HG02973 (cell line): ENCODE results near the gene FARP1.
"Not testable (repeated sequence)": the region's sequence is repeated elsewhere in the genome, so short reads cannot be mapped to it uniquely, and the experiment has no call there.

Source experiments
- ATAC-seq: cut with Tn5 transposase; IDR thresholded peaks from one replicate; pipeline ENCODE4 v1.9.1; 2021; ENCODE audit warnings: moderate library complexity; ENCODE audit not compliant: unreplicated experiment

Gene FARP1

DNA sequence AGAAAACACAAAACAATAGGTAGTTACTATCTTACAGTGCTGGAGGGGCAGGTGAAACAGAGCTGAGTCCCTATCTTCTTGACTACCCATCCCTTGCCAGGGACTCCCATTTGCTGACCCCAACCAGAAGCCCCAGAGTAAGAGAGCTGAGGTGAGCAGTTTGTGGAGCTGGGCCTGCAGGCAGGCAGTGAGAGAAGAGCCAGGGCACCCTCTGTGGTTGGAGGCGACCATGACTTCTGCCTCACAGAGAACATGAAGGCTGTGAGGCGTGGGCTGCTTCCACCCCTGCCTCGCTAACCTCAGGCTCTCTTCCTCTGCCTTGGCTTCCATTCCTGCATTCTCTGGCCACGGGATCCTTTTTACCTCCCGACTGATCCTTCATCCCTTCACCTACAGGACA is 81.7 kb downstream of the FARP1 start:
- ATAC-seq, result no peak

- no peak for ATAC-seq
These were observed 82.4 kb downstream of the FARP1 start for GRCh38 chr13:98225036-98225940.

GRCh38 chr13:98226496-98226895 is 83.6 kb downstream of the FARP1 start:
- ATAC-seq, result no peak

DNA sequence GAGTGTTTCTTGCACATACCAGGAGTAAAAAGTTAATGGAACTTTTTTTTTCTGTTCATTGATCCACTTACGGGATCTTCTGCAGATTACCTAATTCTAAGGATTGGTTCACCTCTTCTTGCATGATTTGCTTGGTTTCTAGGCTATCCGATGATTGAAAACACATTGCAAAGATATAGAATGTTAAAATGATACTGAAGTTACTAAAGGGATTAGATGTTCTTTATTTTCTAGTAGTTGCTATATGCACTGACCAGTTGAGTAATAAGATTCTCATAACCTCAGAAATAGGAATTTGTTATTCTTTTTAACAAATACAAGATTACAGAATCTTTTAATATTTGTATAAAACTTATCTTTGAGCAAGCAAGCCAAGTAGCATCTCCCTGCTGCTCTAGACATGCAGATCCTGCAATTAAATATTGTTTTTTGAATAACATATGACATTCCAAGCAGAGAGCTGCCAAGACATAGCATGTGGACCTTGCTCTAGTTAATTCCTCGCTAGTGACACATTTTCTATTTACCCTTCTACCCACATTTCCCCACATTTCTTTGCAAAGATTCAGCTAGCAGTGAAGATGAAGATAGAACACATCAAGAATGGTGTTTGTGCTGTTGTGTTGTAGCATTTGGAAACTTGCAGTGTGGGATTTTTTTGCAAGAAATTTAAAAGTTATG is 85.9 kb downstream of the FARP1 start:
- no peak for ATAC-seq

DNA sequence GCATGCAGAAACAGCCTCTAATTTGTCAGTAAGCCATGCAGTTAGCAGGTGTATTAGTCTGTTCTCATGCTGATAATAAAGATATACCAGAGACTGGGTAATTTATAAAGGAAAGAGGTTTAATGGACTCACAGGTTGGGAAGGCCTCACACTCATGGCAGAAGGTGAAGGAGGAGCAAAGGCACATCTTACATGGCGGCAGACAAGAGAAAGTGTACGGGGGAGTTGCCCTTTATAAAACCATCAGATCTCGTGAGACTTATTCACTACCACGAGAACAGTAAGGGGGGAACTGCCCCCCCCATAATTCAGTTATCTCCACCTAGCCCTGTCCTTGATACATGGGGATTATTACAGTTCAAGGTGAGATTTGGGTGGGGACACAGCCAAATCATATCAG is 87.9 kb downstream of the FARP1 start:
- not testable (repeated sequence) for ATAC-seq

GRCh38 chr13:98232456-98232855 is 89.6 kb downstream of the FARP1 start:
- no peak for ATAC-seq

DNA sequence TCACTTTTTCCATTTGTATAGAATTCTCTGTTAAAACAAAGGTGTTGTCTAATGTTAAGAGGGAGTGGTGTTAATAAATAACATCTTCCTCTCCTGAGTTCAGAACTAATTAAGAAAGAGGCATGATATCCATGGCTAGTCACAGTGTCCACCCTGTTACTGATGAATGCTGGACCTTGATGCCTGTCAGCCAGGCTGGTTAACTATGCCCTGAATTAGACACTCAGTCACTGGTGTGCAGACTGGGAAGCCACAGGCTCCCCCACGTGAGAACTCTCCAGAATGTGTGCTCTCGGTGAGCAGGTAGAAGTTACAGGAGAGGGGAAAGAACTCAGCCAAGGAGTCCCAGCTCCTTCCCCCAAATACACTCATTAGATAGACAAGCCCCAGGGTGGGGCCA is 90.2 kb downstream of the FARP1 start:
- no peak for ATAC-seq

- no peak for ATAC-seq
These were observed 91.5 kb downstream of the FARP1 start for GRCh38 chr13:98234348-98234747.

DNA sequence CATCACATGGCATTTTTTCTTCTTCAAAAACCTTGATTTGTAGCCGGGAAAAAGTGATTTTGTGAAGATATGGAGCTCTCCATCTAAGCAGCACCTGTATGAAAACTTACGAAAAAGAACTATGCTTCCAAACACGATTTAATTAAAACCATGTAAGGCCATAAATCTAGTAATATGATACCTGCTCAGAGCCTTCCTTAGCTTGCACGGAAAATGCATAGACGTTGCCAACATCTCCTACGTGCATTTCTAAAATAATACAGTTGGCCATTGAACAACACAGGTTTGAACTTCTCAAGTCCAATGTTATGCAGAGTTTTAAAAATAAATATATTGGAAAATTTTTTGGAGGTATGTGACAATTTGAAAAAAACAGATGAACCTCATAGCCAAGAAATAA is 93.3 kb downstream of the FARP1 start:
- ATAC-seq, result no peak

DNA sequence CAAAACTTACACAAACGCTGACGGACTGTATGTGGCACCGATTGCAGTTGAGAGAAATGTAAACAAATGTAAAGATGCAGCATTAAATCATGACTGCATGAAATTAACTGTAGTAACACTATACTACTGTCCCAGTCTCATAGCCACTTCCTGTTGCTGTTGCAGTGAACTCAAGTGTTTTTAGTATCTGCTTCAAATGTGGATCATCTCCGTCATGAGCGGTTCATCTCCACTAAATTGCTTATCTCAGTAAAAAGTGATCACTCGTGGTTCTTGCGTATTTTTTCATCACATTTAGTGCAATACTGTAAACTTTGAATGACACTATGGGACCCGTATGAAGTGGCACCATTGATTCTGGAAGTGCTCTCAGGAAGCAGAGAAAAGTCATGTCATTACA is 94.4 kb downstream of the FARP1 start:
- no peak for ATAC-seq

DNA sequence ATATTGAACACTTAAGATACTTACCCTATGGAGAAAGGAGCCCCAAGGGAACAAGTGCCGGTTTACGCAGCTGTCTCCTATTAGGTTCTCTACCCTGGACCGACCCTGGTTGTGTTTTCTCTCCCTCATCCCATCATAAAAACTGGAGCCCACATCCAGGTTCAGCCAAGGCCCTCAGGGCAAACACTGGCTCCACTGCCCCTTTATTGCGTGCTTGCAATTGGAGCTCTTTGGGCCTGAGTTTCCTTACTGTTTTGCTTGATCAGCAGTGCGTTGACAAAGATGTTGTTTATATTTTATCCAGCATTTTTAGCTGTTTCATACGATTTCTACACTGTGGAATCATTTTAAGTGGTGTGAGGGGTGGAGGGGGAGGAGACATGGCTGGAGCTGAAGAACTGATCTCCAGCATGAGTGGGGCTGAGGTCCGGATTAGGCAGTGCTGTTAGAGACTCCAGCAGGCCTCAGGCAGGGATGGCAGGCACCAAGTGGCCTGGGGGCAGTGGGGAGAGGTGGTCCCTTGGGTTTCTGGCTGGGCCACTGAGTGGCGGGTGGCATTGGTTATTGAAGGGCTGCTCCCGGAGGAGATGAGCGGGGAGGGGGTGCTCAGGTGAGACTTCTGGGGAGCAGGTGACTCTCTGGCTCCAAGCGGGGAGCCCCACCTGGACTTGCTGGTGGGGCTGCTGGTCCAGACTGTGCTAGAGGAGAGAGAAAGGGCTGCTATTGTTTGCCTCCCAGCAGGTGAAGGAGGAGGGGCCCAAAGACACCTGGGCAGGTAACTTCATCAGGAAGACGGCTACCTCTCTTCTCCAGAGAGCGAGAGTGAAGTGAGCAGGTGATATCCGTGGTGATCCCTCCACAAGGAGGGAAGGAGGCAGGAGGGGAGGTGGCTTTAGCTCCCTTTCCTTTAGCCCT is 96.5 kb downstream of the FARP1 start:
- no peak for ATAC-seq

DNA sequence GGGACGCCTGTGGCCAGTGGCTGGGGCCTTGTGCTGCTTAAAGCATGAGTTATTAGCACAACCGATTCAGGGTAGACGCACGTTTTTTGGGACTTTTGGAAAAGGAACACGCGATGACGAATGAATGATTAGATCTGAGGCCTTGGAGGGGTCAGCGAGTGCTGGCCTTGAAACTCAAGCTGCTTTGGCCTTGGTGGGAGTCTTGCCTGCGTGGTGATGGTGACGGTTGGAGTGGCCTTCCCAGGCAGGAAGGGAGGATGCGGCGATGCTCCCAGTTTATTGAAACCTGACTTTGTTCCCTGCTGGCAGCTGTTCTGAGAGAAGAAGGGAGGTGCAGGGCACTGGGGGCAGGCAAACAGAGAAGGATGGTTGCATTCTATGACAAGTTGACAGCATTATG is 97.2 kb downstream of the FARP1 start:
- no peak for ATAC-seq

GRCh38 chr13:98240974-98241373 is 98.1 kb downstream of the FARP1 start:
- ATAC-seq, result no peak

GRCh38 chr13:98241976-98242375 is 99.1 kb downstream of the FARP1 start:
- ATAC-seq, result no peak

DNA sequence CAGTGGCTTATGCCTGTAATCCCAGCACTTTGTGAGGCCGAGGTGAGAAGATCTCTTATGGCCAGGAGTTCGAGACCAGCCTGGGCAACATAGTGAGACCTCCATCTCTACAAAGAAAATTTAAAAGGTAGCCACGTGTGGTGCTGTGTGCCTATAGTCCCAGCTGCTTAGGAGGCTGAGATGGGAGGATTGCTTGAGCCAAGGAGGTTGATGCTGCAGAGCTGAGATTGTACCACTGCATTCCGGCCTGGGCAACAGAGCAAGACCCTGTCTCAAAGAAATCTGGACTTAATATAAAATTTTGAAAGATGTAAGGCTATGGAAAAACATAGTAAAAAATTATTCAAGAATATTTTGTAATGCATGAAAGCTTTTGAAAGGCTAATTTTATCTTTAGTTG is 99.5 kb downstream of the FARP1 start:
- ATAC-seq, result no peak

- no peak for ATAC-seq
These were observed 101.0 kb downstream of the FARP1 start for GRCh38 chr13:98243929-98244272.

DNA sequence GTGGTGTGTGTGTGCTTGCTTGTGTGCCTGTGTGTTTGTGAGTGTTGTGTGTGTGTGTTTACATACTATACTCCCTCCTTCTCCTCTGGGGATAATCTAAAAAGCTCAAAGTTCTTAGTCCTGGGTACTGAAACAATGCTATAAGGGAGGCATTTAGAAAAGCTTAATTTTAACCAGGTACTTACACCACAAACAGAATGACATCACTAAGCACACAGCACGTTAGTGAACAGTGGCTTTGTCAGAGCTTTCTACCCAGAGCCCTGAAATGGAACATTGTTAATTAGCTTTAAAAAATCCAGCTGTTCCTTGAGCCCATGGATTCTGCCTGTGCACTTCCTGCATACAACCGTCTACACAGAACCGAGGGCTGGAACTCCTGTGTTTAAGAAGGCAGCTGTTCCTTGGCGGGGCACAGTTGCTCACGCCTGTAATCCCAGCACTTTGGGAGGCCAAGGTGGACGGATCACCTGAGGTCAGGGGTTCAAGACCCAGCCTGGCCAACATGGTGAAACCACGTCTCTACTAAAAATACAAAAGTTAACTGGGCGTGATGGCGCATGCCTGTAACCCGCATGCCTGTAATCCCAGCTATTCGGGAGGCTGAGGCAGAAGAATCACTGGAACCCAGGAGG is 103.8 kb downstream of the FARP1 start:
- no peak for ATAC-seq

- no peak for ATAC-seq
These were observed 108.8 kb downstream of the FARP1 start for GRCh38 chr13:98251708-98252107.

- ATAC-seq, result no peak
These were observed 110.1 kb downstream of the FARP1 start for GRCh38 chr13:98252931-98253470.

GRCh38 chr13:98253526-98253925 is 110.6 kb downstream of the FARP1 start:
- no peak for ATAC-seq

GRCh38 chr13:98254513-98254912 is 111.6 kb downstream of the FARP1 start:
- ATAC-seq, result no peak
